H9 (cell line): ENCODE measurements around the gene SYTL5. TPM values are rescaled to one million over a fixed set of nuclear protein-coding genes. Genes with fewer than 3 reads are reported as not detected.

ENCODE experiments used
- DNase-seq: peaks from one replicate; pipeline ENCODE4 v3.0.0-alpha.2; 2017
- H2AFZ ChIP-seq: one replicate; pipeline ENCODE4 v1.6.1; 2013; ENCODE audit warnings: mild to moderate bottlenecking, low read length, control low read depth, moderate library complexity
- H2AK5ac ChIP-seq: 2 replicates; pipeline ENCODE4 v1.6.1; 2013; ENCODE audit warnings: low read length, control low read depth, mixed read lengths; ENCODE audit not compliant: insufficient read length
- H2BK120ac ChIP-seq: one replicate; pipeline ENCODE4 v1.6.1; 2013; ENCODE audit warnings: low read depth, mild to moderate bottlenecking, low read length, control low read depth, inconsistent platforms; ENCODE audit not compliant: poor library complexity, severe bottlenecking
- H2BK12ac ChIP-seq: 2 replicates; pipeline ENCODE4 v1.6.1; 2013; ENCODE audit warnings: low read length, control low read depth, mixed read lengths, low read depth; ENCODE audit not compliant: insufficient read length
- H2BK15ac ChIP-seq: 2 replicates; pipeline ENCODE4 v1.6.1; 2013; ENCODE audit warnings: low read depth, low read length, control low read depth
- H2BK20ac ChIP-seq: one replicate; pipeline ENCODE4 v1.6.1; 2013; ENCODE audit warnings: low read depth, mild to moderate bottlenecking, low read length, control low read depth, inconsistent platforms; ENCODE audit not compliant: poor library complexity, severe bottlenecking
- H2BK5ac ChIP-seq: 2 replicates; pipeline ENCODE4 v1.6.1; 2013; ENCODE audit warnings: low read length, control low read depth, mixed read lengths; ENCODE audit not compliant: insufficient read length
- H3K14ac ChIP-seq: 2 replicates; pipeline ENCODE4 v1.6.1; 2013; ENCODE audit warnings: low read length, control low read depth; ENCODE audit not compliant: insufficient read depth
- H3K18ac ChIP-seq: 2 replicates; pipeline ENCODE4 v1.6.1; 2013; ENCODE audit warnings: low read depth, mild to moderate bottlenecking, mixed read lengths, low read length, control low read depth; ENCODE audit not compliant: insufficient read length
- H3K23ac ChIP-seq: 2 replicates; pipeline ENCODE4 v1.6.1; 2013; ENCODE audit warnings: low read length, control low read depth, mixed read lengths, low read depth; ENCODE audit not compliant: insufficient read length
- H3K23me2 ChIP-seq: 2 replicates; pipeline ENCODE4 v1.6.1; 2013; ENCODE audit warnings: low read depth, mild to moderate bottlenecking, mixed read lengths, low read length, control low read depth; ENCODE audit not compliant: insufficient read length, poor library complexity, severe bottlenecking
- H3K27ac ChIP-seq: 2 replicates; pipeline ENCODE4 v1.5.1; 2013; ENCODE audit warnings: low read length, control low read depth, mixed read lengths, low read depth; ENCODE audit not compliant: insufficient read length
- H3K27me3 ChIP-seq: 2 replicates; pipeline ENCODE4 v1.6.1; 2013; ENCODE audit warnings: low read length, control low read depth, inconsistent platforms; ENCODE audit not compliant: insufficient read depth
- H3K4ac ChIP-seq: 2 replicates; pipeline ENCODE4 v1.6.1; 2013; ENCODE audit warnings: low read depth, mild to moderate bottlenecking, control low read depth, inconsistent platforms, low read length, moderate library complexity
- H3K4me1 ChIP-seq: 2 replicates; pipeline ENCODE4 v1.6.1; 2013; ENCODE audit warnings: low read length, control low read depth, inconsistent platforms; ENCODE audit not compliant: insufficient read depth
- H3K4me2 ChIP-seq: 2 replicates; pipeline ENCODE4 v1.6.1; 2013; ENCODE audit warnings: low read length, control low read depth, mixed read lengths; ENCODE audit not compliant: insufficient read length, insufficient read depth
- H3K56ac ChIP-seq: 2 replicates; pipeline ENCODE4 v1.6.1; 2013; ENCODE audit warnings: low read depth, mild to moderate bottlenecking, mixed read lengths, low read length, control low read depth; ENCODE audit not compliant: insufficient read length
- H3K79me1 ChIP-seq: 2 replicates; pipeline ENCODE4 v1.6.1; 2013; ENCODE audit warnings: low read depth, mild to moderate bottlenecking, moderate library complexity, low read length, control low read depth, inconsistent platforms; ENCODE audit not compliant: insufficient read depth, poor library complexity, severe bottlenecking
- H3K79me2 ChIP-seq: 2 replicates; pipeline ENCODE4 v1.6.1; 2013; ENCODE audit warnings: low read length, control low read depth, inconsistent platforms; ENCODE audit not compliant: insufficient read depth
- H3K9ac ChIP-seq: 2 replicates; pipeline ENCODE4 v1.6.1; 2013; ENCODE audit warnings: low read length, control low read depth, mixed read lengths; ENCODE audit not compliant: insufficient read length; ENCODE audit errors: extremely low read depth
- H3K9me3 ChIP-seq: one replicate; pipeline ENCODE4 v1.6.1; 2013; ENCODE audit warnings: low read depth, low read length, inconsistent platforms; ENCODE audit not compliant: control insufficient read depth
- H3T11ph ChIP-seq: one replicate; pipeline ENCODE4 v1.6.1; 2013; ENCODE audit warnings: mild to moderate bottlenecking, low read length, control low read depth, inconsistent platforms
- H4K20me1 ChIP-seq: one replicate; pipeline ENCODE4 v1.6.1; 2013; ENCODE audit not compliant: control insufficient read depth, insufficient read length, insufficient read depth
- H4K5ac ChIP-seq: 2 replicates; pipeline ENCODE4 v1.6.1; 2013; ENCODE audit warnings: low read depth, mild to moderate bottlenecking, mixed read lengths, low read length, control low read depth; ENCODE audit not compliant: insufficient read length
- H4K8ac ChIP-seq: replicated peaks from 2 replicates; pipeline ENCODE4 v1.6.1; 2013; ENCODE audit warnings: low read length, control low read depth, mixed read lengths, low read depth; ENCODE audit not compliant: insufficient read length
- H4K91ac ChIP-seq: 2 replicates; pipeline ENCODE4 v1.6.1; 2013; ENCODE audit warnings: low read depth, mild to moderate bottlenecking, moderate library complexity, mixed read lengths, low read length, control low read depth; ENCODE audit not compliant: insufficient read length
- H3K27ac Mint-ChIP-seq, 3 experiments: 2 replicates in 2 of 3; 3 replicates in 1 of 3; pipeline ENCODE4 v1.8.0; 2020 to 2021; ENCODE audit warnings: mixed read lengths in 3 of 3, mild to moderate bottlenecking in 1 of 3, moderate library complexity in 1 of 3
- H3K27me3 Mint-ChIP-seq: 2 replicates; pipeline ENCODE4 v1.8.0; 2021; ENCODE audit warnings: low read depth, mild to moderate bottlenecking, moderate library complexity, mixed read lengths
- H3K36me3 Mint-ChIP-seq, 3 experiments: 2 replicates in 2 of 3; 3 replicates in 1 of 3; pipeline ENCODE4 v1.8.0; 2020 to 2021; ENCODE audit warnings: low read depth in 3 of 3, mixed read lengths in 3 of 3; ENCODE audit not compliant: insufficient read depth in 1 of 3
- H3K4me1 Mint-ChIP-seq, 2 experiments: 2 replicates each; pipeline ENCODE4 v1.8.0; 2020; ENCODE audit warnings: mixed read lengths in 2 of 2
- H3K4me3 Mint-ChIP-seq, 2 experiments: 2 replicates in 1 of 2; 3 replicates in 1 of 2; pipeline ENCODE4 v1.8.0; 2020 to 2021; ENCODE audit warnings: mild to moderate bottlenecking in 2 of 2, mixed read lengths in 2 of 2, moderate library complexity in 1 of 2
- H3K9me3 Mint-ChIP-seq, 2 experiments: 2 replicates in 1 of 2; 3 replicates in 1 of 2; pipeline ENCODE4 v1.8.0; 2020; ENCODE audit warnings: mild to moderate bottlenecking in 2 of 2, mixed read lengths in 2 of 2, moderate library complexity in 1 of 2
- CTCF ChIP-seq: fragments of 200-600 bp; sonication (generic); conservative IDR thresholded peaks from 3 replicates; pipeline ENCODE4 v1.8.0; 2021; ENCODE audit warnings: antibody characterized with exemption, mild to moderate bottlenecking
- WGBS: extraction: QIAGEN DNeasy Blood & Tissue Kit; methylation state at CpG from one replicate; pipeline ENCODE4 v1.1.7; 2013; ENCODE audit warnings: missing lambda C conversion rate, low lambda C conversion rate, mixed read lengths; ENCODE audit not compliant: insufficient read length; ENCODE audit errors: extremely low coverage; 5-methylcytosine and 5-hydroxymethylcytosine counted together
- total RNA-seq: library from RNA; stranded (reverse); gene quantifications from 2 replicates; pipeline ENCODE4 v1.2.1, GENCODE V29; 2021

The SYTL5 gene
- total RNA-seq, 1 experiment from 2014 or later = 0.15 TPM

- H3K4me1 Mint-ChIP-seq = no peaks in the 10 kb centered on the region
- Histone ChIP-seq H3K79me2 (no peaks in the 10 kb centered on the region), H2BK20ac (no peak overlapping the region), H3K27ac (no peak overlapping the region), H3K9me3 (no peaks in the 10 kb centered on the region), H3K14ac (no peak overlapping the region), H3K9ac (no peak overlapping the region), H4K20me1 (peaks cover 3% of the 10 kb centered on the region), H3K56ac (no peak overlapping the region), H3K4me2 (no peak overlapping the region), H2BK15ac (no peak overlapping the region), H3T11ph (no peak overlapping the region), H4K8ac (no peak overlapping the region), H2AFZ (no peak overlapping the region), H3K23ac (no peak overlapping the region), H2BK12ac (no peak overlapping the region), H3K4ac (no peak overlapping the region), H3K27me3 (no peaks in the 10 kb centered on the region), H2BK5ac (no peak overlapping the region), H3K18ac (no peak overlapping the region), H4K91ac (no peak overlapping the region), H4K5ac (no peak overlapping the region), H2AK5ac (no peak overlapping the region), H3K79me1 (no peaks in the 10 kb centered on the region), H2BK120ac (no peak overlapping the region), H3K4me1 (no peaks in the 10 kb centered on the region), H3K23me2 (no peaks in the 10 kb centered on the region)
- peaks cover 36 to 56% of the 10 kb centered on the region in 2 experiments for H3K9me3 Mint-ChIP-seq
- WGBS = no CpG with 5 or more reads among the region's 3 CpGs
- TF ChIP-seq CTCF = no peak
- H3K36me3 Mint-ChIP-seq = no peaks in the 10 kb centered on the region; a peak in 1 of 7 replicates
- DNase-seq = no peak
- H3K27me3 Mint-ChIP-seq = peaks cover 2% of the 10 kb centered on the region; the same call in 1 of the 2 replicates
- no peak overlapping the region for H3K27ac Mint-ChIP-seq
- H3K4me3 Mint-ChIP-seq = no peak overlapping the region
Measured at GRCh38 chrX:38126179-38126578, 119.8 kb downstream of the SYTL5 start.
